IPS-NIHi7 (cell line): Measurements from ENCODE around the gene HIRIP3.
A peak's percentile ranks its signal among the peaks of the same experiment; 100 is the strongest.
"Not testable (repeated sequence)": the region's sequence is repeated elsewhere in the genome, so short reads cannot be mapped to it uniquely, and the experiment has no call there.

Experiments
- DNase-seq: peaks from one replicate; pipeline ENCODE4 v3.0.0; 2012; ENCODE audit warnings: mixed read lengths; ENCODE audit errors: extremely low spot score

HIRIP3 gene, protein sequence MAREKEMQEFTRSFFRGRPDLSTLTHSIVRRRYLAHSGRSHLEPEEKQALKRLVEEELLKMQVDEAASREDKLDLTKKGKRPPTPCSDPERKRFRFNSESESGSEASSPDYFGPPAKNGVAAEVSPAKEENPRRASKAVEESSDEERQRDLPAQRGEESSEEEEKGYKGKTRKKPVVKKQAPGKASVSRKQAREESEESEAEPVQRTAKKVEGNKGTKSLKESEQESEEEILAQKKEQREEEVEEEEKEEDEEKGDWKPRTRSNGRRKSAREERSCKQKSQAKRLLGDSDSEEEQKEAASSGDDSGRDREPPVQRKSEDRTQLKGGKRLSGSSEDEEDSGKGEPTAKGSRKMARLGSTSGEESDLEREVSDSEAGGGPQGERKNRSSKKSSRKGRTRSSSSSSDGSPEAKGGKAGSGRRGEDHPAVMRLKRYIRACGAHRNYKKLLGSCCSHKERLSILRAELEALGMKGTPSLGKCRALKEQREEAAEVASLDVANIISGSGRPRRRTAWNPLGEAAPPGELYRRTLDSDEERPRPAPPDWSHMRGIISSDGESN

DNA sequence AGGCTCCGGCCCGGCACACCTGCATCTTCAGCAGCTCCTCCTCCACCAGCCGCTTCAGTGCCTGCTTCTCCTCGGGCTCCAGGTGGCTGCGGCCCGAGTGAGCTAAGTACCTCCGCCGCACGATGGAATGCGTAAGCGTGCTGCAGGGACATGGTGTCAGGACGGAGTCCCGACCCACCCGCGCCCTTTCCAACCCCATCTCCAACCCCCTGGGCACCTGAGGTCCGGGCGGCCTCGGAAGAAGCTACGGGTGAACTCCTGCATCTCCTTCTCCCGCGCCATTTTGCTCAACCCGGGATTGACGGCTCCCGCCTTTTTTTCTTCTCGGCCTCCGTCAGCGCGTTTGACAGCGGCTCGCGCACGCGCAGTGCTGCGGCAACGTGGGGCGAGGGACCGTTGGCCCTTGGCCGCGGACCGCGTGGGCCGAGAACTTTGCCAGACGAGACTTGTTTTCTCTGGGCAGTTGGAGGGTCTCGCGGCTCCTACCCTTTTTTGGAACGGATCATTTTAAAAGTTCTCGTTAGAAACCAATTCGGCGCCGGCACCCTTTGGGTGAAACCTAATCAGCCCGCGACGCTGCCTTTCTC is at the start of gene HIRIP3:
TSS of gene HIRIP3 (minus strand) at position 294 of the 587 bp plus-strand sequence. CDS start at position 282, 12 bp downstream.
- peak; percentile 89 for DNase-seq

DNA sequence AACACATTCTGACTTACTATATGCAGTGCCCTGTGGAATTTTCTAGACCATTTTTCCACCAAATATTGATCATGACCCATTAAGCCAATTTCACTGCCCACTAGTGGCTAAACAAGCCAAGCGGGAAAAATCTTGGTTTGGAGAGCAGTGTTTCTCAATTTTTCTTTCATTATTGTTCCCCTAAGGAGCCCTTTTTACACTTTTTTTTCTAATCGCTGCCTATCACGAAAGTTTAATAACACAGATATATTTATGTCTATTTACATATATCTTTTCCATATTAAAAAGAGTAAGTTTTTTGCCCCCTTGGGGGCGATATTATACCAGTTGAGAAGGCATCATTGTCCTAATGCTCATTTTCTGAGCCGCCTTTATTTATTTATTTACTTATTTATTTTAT is 46.4 kb upstream of the HIRIP3 start:
- no peak for DNase-seq

- not testable (repeated sequence) for DNase-seq
Measured at GRCh38 chr16:30040690-30041089, 45.3 kb upstream of the HIRIP3 start.

- DNase-seq = no peak
Measured at GRCh38 chr16:30040221-30040620, 44.8 kb upstream of the HIRIP3 start.

GRCh38 chr16:30033270-30033669 is 37.9 kb upstream of the HIRIP3 start:
- no peak for DNase-seq

DNA sequence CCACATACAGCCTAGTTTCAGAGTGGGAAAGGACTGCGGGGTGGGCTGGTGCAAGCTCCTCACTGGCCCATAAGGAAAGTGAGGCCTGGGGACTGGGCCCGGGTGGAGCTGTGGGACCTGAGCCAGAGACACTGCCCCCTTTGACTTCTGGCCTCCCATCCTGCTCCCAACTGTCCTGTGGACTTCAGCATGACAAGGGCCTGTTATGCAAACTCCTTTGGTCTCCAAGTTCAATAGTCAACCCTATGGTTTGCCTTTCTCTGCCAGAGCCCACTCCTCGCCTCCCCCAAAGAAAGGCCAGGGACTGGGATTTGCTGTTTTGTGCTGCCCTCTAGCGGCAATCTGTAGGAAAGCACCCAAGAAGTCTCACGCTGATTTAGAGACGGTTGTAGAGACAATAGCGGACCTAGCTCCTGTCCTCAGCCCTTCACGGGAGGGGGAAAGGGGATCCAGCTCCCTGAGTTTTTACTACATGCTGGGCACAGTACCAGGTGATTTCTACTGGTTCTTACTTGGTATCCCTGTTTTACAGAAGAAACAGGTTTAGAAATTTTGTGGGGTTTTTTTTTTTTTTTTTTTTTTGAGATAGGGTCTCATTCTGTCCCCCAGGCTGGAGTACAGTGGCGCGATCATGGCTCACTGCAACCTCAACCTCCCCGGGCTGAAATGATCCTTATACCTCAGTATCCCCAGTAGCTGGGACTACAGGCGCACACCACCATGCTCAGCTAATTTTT is 36.8 kb upstream of the HIRIP3 start:
- DNase-seq = peak; percentile 84

GRCh38 chr16:30031477-30031918 is 36.1 kb upstream of the HIRIP3 start:
- DNase-seq = no peak

GRCh38 chr16:30030841-30031413 is 35.5 kb upstream of the HIRIP3 start, which contains the start of gene TLCD3B:
TLCD3B (minus strand) TSS chr16:30031271; CDS start chr16:30030527, 744 bp downstream.
- DNase-seq = peak; percentile 50

DNA sequence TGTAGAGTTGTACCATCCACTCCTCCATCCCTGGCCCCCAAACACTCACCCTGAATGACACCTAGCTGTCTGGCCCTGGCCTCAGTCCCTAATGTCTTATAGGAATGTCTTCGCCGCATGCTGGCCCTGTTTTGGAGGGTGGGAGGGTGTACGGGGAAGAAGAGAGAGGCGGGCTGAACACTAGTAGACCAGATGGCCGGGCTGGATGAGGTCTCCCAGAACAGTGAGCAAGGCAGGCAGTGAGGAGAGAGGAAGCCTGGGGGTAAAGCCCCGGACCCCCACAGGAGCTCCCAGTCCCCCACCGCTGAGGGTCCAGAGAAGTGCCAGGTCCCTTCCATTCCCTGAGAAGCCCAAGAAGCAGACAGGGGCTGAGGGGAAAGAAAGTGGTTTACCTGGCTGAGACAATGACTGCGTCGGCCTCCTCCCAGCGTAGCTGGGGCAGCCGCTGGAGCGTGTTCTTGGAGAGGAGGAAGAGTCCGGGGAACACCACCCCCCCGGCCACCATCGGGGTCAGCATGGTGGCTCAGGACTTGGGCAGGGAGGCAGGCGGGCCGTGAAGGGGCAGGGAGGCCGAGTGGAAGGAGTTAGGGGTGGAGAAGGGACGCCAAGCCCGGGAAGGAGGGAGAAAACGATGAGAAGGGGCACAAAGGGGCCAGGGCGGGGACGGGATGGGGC is 34.7 kb upstream of the HIRIP3 start:
- DNase-seq = no peak

DNA sequence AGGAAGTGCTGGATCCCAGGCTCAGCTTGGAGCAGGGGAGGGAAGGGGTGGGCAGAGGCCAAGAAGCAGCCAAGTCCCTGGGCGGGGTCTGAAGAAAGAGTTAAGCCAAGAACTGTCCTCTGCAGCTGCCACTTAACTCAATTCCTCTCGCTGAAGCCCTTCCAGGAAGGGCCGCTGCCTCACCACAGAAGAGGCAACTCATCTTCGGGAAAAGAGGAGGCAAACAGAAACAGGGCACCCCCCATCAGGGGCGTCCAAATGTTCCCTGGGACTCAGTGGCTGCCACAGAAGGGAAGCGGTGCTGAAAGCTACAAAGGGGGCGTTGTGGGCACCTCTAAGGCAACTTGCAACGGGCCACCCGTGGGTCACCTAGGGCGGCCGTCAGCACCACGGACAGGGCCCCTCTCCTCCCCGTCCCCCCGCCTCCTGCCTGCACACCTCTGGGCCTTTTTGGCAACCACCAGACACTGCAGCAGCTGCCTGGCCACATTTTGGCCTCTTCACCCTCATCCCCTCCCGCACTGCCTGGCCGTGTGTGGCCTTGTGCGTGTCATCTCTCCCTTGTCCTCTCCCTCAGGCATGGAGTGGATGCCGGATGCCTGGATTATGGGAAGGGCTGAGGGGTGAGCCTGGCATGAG is 33.1 kb upstream of the HIRIP3 start:
- DNase-seq = peak; percentile 61

- no peak for DNase-seq
Measured at GRCh38 chr16:30027588-30028437, 32.4 kb upstream of the HIRIP3 start.

GRCh38 chr16:30026449-30026848 is 31.0 kb upstream of the HIRIP3 start:
- no peak for DNase-seq

DNA sequence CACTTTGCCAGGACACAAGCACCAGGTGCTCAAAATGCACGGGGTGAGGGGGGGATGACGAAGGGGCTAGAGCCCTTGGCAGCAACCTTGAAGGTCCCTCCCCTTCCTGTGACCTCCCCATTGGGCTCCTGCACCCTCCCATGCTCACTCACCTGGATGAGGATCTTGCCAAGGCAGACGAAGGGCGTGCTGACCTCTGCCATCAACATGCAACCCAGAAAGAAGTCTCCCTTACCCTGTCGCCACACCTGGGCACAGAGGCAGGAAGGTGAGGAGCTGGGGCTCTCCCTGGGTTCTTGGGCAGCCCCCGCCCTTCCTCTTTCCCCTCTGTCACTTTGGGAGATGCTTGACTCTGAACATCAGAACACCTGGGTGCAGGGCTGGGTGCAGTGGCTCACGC is 30.2 kb upstream of the HIRIP3 start:
- no peak for DNase-seq

DNA sequence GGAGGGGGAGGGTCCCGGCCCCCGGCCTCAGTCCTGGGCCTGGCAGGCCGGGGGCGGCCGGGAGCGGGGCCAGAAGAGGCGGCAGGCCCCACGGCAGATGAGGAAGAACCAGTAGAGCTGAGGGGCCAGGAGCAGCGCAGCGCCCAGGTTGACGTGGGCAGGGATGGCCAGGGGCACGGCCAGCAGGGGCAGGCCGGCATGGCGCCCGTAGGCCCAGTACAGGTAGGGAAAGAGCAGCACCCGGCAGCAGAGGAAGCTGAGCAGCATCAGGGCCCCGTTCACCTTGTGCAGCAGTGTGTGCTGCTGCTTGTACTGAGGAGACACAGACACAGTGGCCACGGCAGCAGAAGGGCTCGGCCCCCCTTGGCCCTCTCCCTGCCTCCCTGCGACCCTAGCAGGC is 29.7 kb upstream of the HIRIP3 start:
- no peak for DNase-seq

DNA sequence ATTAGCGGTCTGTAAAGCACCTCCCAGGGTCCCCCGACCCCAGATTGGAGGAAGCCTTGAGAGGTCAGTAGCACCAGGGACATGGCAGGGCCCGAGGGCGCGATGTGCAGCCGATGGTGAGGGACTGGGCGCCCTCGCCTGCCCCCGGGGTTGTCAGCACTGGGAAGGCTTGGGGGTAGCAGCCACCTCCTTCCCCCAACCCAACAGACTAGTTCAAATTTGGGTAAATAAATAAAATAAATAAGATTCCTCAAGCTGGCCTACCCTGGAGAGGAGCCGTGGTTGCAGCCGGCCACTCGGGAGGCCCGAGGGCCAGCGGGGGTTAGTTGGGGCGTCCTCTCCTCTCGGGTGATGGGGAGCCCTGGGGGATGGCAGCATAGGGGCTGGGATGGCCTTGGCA is 29.0 kb upstream of the HIRIP3 start:
- no peak for DNase-seq

- DNase-seq = no peak
Measured at GRCh38 chr16:30023586-30023985, 28.2 kb upstream of the HIRIP3 start.

GRCh38 chr16:30022887-30023286 is 27.5 kb upstream of the HIRIP3 start, which contains the start of gene C16orf92:
C16orf92 (plus strand) TSS chr16:30023198; CDS start chr16:30023341, 143 bp downstream.
- no peak for DNase-seq

- no peak for DNase-seq
Measured at GRCh38 chr16:30018731-30019158, 23.3 kb upstream of the HIRIP3 start.

GRCh38 chr16:30017937-30018336 is 22.5 kb upstream of the HIRIP3 start:
- DNase-seq = not testable (repeated sequence)

- DNase-seq = no peak
Measured at GRCh38 chr16:30017277-30017656, 21.9 kb upstream of the HIRIP3 start.
